Measurements from ENCODE around the gene DUSP14. TPM values are rescaled to one million over a fixed set of nuclear protein-coding genes. Genes with fewer than 3 reads are reported as not detected.
"Not testable (repeated sequence)": the region's sequence is repeated elsewhere in the genome, so short reads cannot be mapped to it uniquely, and the experiment has no call there.

DUSP14 gene
- total RNA-seq, 1 donor from 2014 or later = 27.0 TPM

GRCh38 chr17:37483311-37484039, 6.2 kb upstream of the DUSP14 start:
- no peak for DNase-seq (ENCODE audit: low spot score)

GRCh38 chr17:37485938-37486570, 3.6 kb upstream of the DUSP14 start:
- no peak for DNase-seq (ENCODE audit: low spot score)

GRCh38 chr17:37488009-37488604, 1.6 kb upstream of the DUSP14 start:
- no peak for DNase-seq (ENCODE audit: low spot score)

GRCh38 chr17:37488607-37489196, 989 bp upstream of the DUSP14 start:
- DNase-seq (ENCODE audit: low spot score) = no peak

- DNase-seq (ENCODE audit: low spot score) = peak; percentile 91
These were observed 414 bp downstream of the DUSP14 start for GRCh38 chr17:37490022-37490587.

- DNase-seq (ENCODE audit: low spot score) = no peak
These were observed 1.2 kb downstream of the DUSP14 start for GRCh38 chr17:37490638-37491614.

- no peak for DNase-seq (ENCODE audit: low spot score)
These were observed 2.5 kb downstream of the DUSP14 start for GRCh38 chr17:37492167-37492566.

- DNase-seq (ENCODE audit: low spot score) = no peak
These were observed 3.7 kb downstream of the DUSP14 start for GRCh38 chr17:37493249-37494027.

- DNase-seq (ENCODE audit: low spot score) = no peak
These were observed 4.7 kb downstream of the DUSP14 start for GRCh38 chr17:37494401-37494831.

GRCh38 chr17:37494971-37495370, 5.3 kb downstream of the DUSP14 start:
- DNase-seq (ENCODE audit: low spot score) = no peak

GRCh38 chr17:37500378-37500777, 10.7 kb downstream of the DUSP14 start:
- no peak for DNase-seq (ENCODE audit: low spot score)

- DNase-seq (ENCODE audit: low spot score) = no peak
These were observed 12.6 kb downstream of the DUSP14 start for GRCh38 chr17:37502009-37502936.

GRCh38 chr17:37503148-37503547, 13.5 kb downstream of the DUSP14 start:
- DNase-seq (ENCODE audit: low spot score) = no peak

GRCh38 chr17:37505333-37505732, 15.6 kb downstream of the DUSP14 start:
- no peak for DNase-seq (ENCODE audit: low spot score)

GRCh38 chr17:37506678-37507077, 17.0 kb downstream of the DUSP14 start:
- DNase-seq (ENCODE audit: low spot score) = no peak

- DNase-seq (ENCODE audit: low spot score) = no peak
These were observed 17.4 kb downstream of the DUSP14 start for GRCh38 chr17:37507111-37507510.

- no peak for DNase-seq (ENCODE audit: low spot score)
These were observed 20.4 kb downstream of the DUSP14 start for GRCh38 chr17:37510056-37510455.

GRCh38 chr17:37511642-37512041, 22.0 kb downstream of the DUSP14 start:
- not testable (repeated sequence) for DNase-seq (ENCODE audit: low spot score)

Measured in mesenteric fat pad (tissue), 1 donor.